RCC 7860 (cell line): ENCODE results near the gene FAM222B.
"Not testable (repeated sequence)": the region's sequence is repeated elsewhere in the genome, so short reads cannot be mapped to it uniquely, and the experiment has no call there.

Source experiments
- DNase-seq: peaks from one replicate; pipeline ENCODE4 v3.0.0-alpha.2; 2015; ENCODE audit warnings: low spot score
- FAIRE-seq: peaks from 2 replicates; lab custom pipeline; 2012; peaks lifted over from hg19 to GRCh38; lab: Jason Lieb, UNC

FAM222B gene

DNA sequence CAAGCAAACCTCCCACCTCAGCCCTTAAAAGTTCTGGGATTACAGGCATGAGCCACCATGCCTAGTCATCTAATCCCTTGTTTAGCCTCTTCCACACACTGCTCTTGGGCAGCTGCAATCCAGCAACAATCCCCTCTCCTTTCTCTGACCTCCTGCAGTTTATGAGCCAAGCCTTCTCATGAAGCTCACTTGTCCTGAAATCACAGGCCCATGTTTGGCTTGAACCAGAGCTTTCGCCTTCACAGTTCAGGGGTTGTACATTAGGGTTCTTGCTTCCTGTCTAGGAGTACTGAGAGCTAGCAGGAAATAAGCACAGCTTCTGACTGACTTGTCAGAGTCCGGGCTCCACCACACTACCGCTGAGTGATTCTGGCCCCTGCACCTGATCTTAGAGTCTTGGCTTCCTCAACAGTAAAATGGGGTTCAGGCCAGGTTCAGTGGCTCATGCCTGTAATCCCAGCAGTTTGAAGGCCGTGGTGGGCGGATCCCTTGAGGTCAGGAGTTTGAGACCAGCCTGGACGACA lies 28.5 kb upstream of the FAM222B start:
- FAIRE-seq (no peak), DNase-seq (no peak)

DNA sequence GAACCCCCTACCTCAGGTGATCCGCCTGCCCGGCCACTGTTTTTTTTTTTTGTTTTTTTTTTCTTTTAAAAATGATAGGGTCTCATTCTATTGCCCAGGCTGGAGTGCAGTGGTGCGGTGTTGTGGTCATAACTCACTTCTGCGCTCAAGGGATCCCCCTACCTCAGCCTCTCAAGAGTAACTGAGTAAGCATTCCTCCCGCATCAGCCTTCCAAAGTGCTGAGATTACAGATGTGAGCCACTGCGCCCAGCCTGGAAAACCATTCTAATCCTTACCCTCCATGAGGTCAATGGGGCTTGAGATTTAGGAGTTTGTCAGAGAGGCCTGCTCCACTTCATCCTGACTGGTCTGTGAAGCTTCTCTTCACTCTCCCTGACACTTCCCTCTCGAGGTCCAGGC lies 24.7 kb upstream of the FAM222B start:
- FAIRE-seq (no peak), DNase-seq (no peak)

DNA sequence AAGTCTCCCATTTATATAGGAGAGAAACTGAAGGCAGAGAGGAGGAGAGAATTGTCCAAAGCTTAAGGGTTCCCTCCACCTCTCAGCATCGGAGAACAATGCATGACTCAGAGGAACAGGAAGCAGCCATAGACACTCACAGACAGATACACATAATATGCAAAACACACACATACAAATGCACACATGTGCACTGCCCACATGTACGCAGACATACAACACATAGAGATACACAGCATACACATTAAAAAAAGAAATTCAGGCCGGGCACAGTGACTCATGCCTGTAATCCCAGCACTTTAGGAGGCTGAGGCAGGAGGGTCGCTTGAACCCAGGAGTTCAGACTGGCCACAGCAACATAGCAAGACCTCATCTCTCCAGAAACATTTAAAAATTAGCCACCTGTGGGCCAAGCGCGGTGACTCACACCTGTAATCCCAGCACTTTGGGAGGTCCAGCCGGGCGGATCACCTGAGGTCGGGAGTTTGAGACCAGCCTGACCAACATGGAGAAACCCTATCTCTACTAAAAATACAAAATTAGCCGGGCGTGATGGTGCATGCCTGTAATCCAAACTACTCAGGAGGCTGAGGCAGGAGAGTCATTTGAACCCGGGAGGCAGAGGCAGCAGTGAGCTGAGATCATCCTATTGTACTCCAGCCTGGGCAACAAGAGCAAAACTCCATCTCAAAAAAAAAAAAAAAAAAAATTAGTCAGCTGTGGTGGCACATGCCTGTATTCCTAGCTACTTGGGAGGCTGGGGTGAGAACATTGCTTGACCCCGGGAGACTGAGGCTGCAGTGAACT lies 23.6 kb upstream of the FAM222B start:
- FAIRE-seq (no peak), DNase-seq (no peak)

DNA sequence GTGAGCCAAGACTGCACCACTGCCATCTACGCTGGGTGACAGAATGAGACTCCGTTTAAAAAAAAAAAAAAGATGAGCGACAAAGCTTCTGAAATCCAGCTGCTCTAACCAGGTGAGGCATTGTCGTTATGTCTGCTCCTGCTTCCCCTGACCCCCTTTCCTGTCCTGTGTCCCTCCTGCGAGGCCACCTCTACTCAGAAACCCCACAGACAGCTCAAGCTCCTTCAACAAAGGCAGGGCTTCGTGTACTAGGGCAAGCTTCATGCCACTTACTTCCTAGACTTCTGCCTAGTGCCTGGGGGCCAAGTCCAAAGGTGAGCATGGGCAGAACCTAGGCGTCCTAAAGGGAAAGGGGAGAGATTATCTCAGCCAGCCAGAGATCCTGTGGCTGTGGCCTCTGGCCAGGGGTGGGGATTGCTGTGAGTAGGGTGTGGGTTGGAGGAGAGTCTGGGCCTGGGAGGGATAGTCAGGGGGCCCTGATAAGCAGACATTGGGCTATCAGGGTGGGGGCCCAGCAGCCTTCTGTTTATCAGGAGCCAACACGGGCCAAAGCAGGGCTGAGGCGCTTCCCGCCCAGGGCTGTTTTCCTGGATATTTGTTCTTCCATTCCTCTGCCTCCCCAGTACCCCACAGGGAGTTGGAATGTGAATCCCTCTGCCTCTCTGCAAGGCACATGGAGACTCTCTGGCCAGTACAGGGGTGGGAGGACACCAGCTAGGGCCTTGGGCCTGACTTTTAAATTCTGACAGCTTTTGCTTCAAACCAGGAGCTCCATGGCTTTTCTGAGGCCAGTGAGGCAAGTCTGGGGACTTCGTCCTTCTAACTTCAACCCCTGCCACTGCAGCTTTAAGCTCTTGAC lies 22.6 kb upstream of the FAM222B start:
- DNase-seq = no peak
- no peak for FAIRE-seq

DNA sequence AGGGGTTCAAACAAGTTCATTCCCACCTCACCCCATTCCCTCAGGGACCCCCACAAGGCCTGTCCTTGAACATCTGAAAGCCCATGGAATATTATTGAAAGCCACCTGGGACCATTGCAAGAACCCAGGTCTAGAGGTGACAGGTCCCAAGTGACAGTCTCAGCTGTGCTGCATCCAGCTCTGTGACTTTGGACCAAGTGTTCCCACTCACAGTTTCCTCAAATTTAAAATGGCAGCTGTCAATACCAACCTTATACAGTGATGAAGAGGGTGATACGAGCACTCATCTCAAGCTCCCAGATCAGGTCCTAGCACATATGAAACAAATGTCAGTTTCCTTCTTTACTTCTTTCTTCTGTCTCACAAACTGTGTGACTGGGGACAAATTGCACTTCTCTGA lies 21.4 kb upstream of the FAM222B start:
- no peak for DNase-seq
- no peak for FAIRE-seq

DNA sequence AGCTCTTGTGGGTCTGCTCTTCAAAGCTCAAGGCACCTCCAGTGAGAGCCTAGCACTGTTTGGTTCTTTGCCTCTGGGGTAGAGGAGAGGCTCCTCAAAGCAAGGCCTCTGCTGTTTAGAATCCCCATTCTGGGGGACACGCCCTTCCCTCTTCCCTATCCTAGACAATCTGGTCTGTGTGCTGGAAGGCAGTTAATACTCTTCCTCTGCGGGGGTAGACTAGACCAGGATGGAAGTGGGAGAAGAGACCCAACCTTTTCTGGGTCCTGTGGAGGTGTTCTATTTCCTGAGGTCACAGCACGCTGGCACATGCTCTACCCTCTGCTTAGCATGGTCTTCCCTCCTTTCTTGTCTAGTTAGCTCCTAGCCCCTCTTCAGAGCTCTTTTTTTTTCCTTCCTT lies 20.0 kb upstream of the FAM222B start:
- DNase-seq (no peak), FAIRE-seq (no peak)

DNA sequence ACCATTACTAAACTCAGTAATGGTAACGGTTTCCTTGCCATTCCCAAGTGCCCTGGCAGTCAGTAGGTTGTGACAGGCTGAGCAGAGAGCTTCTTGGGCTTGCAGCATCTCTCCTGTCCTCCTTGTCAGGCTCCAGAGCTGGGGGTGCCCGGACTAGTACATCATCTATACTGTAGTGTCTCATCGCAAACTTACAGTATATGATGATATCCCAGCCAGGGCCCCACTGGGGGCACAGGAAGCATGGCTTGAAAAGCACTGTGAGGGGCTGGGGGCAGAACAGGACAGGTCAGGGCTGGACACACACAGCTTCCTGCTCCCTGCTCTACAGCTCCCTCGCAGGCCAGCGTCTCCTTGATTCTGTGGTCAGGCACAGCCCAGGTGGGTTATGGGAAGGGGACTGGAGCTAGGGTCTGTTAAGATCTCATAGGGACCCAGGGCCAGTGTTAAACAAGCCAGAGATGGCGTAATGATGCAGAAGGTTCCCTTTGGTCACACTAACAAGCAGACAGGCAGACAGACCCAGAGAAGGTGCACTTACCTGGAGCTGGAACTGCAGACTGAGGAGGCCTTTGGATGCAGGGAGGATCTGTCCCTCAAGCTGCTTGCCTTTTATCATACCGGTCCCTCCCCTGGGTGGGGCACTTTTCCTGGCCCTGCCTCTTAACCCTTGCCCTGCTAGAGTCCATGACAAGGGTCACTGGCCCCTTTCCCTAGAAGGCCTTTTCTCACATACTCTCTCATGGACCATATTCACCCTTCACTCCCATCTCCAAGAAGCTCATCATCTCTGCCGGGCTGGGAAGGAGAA lies 19.0 kb upstream of the FAM222B start:
- no peak for DNase-seq
- FAIRE-seq = no peak

DNA sequence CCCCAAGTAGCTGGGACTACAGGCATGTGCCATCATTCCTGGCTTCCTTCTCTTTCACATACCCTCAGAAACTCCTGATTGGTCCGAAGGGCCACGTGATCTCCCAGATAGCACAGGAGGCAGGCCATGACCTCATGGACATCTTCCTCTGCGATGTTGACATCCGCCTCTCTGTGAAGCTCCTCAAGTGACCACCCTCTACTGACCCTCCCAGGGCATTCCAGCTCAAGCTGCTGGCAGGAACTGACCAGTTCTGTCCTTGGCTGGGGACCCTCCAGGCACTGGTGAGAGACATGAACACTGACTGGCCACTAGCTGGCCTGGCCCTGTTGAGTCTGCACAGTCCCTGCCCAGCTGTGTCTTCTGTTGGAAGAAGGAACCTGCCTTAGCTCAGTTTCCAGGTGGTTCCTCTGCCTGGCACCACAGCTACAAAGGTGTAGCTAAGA lies 17.8 kb upstream of the FAM222B start:
- FAIRE-seq = no peak
- no peak for DNase-seq

DNA sequence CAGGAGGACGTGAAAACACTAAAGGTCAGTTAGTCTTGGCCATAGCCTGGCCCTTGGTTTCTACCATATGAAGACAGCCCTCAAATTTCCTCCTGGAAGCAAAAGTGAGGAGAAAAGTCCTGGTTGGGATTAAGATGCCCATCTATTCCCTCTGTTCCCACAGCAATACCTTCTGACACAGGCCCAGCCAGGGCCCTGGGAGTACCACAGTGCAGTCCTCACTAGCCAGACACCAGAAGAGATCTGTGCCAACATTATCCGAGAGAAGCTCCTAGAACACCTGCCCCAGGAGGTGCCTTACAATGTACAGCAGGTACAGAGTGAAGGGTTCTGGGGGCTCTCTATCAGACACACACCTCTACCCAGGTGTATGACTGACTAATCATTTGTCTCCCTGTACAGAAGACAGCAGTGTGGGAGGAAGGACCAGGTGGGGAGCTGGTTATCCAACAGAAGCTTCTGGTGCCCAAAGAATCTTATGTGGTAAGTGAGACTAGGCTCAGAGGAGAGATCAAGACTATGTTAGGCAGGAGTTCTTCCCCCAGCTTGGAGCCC lies 16.3 kb upstream of the FAM222B start:
- FAIRE-seq (no peak), DNase-seq (no peak)

DNA sequence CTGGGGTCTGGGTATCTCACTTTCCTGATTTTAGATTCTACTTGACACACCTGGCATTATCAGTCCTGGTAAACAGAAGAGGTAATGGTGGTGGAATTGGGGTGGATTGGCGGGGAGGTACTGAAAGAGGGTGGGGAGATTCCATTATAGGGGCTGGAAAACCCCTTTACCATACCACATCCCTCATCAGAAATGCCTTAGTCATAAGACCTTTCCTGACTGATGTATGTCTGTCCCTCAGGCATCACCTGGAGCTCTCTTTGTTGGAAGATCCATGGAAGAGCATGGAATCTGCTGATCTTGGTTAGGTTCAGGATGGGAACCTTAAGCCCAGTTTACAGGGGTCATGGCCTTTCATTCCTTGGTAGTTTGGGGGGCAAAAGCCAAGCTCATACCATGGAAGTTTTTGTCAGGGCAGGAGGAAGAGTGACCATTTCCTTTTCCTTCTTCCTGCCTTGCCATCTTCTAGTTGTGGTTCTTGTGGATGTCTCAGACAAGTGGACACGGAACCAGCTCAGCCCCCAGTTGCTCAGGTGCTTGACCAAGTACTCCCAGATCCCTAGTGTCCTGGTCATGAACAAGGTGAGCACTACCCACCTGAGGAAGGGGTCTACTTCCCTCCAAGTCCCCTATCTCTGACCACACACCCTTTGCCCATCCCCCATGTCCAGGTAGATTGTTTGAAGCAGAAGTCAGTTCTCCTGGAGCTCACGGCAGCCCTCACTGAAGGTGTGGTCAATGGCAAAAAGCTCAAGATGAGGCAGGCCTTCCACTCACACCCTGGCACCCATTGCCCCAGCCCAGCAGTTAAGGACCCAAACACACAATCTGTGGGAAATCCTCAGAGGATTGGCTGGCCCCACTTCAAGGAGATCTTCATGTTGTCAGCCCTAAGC lies 15.6 kb upstream of the FAM222B start:
- DNase-seq (no peak), FAIRE-seq (no peak)

DNA sequence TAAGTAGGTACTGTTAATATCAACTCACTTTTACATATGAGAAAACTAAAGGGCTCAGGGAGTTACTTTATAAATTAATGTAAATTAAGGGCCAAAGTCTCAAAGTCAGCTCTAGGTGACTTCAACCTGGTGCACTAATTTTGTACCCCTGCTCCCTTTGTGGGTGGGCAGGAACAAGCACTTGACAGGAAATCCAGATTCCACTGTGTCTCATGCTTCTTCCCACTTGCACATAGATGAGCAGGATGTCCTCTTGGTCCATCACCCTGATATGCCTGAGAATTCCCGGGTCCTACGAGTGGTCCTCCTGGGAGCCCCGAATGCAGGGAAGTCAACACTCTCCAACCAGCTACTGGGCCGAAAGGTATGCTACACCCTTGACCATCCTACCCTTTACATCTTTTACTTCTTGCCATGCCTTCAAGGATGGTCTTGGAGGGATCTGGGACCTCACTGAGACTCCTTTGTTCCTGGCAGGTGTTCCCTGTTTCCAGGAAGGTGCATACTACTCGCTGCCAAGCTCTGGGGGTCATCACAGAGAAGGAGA lies 13.5 kb upstream of the FAM222B start:
- no peak for DNase-seq
- FAIRE-seq = no peak

DNA sequence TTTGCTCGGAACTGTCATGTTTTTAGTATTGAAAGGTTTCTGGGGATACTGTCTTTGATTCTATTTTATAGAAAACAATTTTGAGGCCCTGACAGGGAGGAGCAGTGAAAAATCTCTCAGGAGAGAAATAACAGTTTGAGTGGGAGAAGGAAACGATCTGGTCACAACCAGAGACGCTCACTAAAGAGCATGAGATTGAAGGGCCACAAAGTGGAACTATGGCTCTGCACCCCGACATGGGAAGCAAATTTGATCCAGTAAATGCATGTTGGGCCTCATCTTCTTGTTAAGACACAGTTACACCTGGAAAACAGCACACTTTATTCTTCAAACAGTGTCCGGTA lies 12.7 kb upstream of the FAM222B start:
- DNase-seq (no peak), FAIRE-seq (no peak)

DNA sequence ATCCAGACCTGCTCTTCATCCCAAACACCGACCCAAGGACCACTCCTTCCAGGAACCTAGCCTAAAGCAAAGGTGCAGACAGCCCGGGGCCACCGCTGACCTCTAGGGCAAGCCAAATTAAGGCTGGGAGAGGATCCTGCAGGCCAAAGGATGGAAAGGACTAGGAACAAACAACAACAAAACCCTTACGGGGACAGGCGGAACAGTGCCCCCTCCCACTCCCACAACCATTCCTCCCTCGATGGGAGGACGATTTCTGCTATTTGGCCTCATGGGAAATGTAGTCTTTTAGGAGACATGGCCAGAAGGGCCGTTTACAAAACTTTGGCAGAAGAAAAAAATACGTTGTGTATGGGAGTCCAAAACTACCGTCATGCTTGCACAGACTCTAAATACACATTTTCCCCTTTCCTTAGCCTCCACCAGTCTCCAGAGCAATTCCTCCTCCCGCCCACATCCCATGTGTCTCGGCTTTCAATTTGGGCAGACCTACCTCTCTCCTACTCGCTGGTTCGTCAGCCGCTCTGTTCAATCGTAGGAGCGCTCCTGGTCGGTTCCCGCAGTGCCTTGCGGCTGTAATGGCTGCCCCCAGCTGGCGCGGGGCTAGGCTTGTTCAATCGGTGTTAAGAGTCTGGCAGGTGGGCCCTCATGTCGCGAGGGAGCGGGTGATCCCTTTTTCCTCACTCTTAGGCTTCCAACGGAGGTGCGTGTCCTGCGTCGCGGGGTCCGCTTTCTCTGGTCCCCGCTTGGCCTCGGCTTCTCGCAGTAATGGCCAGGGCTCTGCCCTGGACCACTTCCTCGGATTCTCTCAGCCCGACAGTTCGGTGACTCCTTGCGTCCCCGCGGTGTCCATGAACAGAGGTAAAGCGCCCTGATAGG lies 12.1 kb upstream of the FAM222B start, which contains the start of gene ERAL1:
ERAL1 (plus strand) TSS at position 560 of the 879 bp plus-strand sequence; CDS start at position 579, 19 bp downstream.
- FAIRE-seq (peak; percentile 62), DNase-seq (peak; percentile 73)

DNA sequence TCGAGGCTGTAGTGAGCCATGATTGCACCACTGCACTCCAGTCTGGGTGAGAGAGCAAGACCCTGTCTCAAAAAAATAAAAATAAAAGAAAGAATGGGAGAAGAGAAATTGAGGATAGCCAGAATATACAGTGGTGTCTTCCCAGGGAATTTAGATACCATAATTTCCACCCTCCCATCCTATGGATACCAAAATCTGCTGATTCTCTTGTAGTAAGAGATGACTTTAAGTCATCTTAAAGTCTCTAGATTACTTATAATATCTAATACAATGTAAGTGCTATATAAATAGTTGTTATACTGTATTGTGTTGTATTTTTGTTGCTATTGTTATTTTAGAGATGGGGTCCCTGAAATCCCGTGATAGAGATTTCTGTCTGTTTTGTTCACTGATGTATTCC lies 10.7 kb upstream of the FAM222B start:
- DNase-seq (no peak), FAIRE-seq (no peak)

DNA sequence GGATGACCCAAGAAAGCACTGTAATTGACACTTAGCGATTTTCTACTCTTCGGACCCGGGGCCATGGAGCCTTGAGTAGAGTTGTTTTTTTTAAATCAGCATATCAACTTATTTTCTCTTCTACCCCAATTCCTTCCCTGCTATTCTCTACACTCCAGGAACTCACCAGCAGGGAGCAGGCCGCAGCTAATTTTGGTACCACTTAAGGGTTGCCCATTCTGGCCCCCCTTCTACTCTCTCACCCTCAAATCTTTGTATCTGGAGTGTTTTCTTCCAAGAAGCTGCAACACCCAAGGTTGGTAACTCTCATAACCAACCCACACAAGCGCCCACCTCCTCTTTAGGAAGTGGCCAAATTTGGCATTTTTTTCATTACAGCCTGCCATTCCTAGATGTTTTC lies 6.7 kb upstream of the FAM222B start:
- FAIRE-seq (no peak), DNase-seq (no peak)

DNA sequence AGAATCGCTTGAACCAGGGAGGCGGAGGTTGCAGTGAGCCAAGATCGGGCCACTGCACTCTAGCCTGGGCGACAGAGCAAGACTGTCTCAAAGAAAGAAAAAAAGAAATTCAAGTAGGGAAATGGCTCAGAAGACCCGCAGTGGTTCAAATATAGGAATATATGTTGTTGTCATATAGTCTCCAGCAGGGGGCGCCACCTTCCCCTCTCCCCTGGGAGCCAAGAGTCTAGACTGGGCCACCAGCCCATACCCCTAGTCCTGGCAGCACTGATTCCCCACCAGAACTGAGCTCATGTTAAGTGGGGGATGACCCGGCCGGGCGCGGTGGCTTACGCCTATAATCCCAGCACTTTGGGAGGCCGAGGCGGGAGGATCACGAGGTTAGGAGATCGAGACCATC lies 6.1 kb upstream of the FAM222B start:
- not testable (repeated sequence) for DNase-seq, FAIRE-seq

DNA sequence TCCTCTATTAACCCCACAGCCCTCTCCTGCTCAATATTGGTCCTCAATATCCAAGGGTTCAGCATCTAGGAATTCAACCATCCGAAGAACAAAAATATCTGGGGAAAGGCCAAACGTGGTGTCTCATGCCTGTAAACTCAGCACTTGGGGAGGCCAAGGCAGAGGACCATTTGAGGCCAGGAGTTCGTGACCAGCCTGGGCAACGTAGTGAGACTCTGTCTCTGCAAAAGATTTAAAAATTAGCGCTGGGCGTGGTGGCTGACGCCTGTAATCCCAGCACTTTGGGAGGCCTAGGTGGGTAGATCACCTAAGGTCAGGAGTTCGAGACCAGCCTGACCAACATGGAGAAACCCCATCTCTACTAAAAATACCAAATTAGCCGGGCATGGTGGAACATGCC lies 4.1 kb upstream of the FAM222B start:
- not testable (repeated sequence) for FAIRE-seq, DNase-seq

DNA sequence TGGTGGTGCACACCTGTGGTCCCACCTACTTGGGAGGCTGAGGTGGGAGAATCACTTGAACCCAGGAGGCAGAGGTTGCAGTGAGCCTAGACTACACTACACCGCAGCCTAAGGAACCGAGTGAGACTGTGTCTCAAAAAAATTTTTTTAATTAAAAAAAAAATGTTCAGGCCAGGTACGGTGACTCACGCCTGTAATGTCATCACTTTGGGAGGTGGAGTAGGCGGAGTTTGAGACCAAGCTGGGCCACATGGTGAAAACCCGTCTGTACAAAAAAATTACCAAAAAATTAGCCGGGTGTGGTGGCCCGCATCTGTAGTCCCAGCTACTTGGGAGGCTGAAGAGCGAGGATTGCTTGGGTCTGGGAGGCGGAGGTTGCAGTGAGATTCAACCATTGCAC lies 3.6 kb upstream of the FAM222B start:
- DNase-seq (no peak), FAIRE-seq (no peak)

DNA sequence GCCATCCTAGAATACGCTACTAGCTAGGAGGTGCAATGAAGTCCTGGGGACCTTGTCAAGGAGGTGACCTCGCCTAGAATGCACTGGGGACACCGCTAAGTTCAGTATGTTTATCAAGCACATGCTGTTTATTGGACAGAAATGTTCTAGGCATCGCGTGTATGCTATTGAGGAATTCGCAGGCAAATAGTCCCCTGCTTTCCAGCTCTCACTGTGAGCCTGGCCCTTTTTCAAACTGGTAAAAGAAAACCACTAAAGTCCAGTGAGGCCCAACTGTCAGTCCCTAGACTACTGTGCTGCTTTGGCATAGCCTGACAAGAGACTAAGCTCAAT lies 1.2 kb upstream of the FAM222B start:
- no peak for FAIRE-seq
- no peak for DNase-seq
